ENCODE data around the gene ACLY. TPM values are rescaled to one million over a fixed set of nuclear protein-coding genes. Genes with fewer than 3 reads are reported as not detected.

The ACLY gene
- total and polyA plus RNA-seq, 2 experiments from 2014 or later: 119 to 439 TPM

GRCh38 chr17:41962111-41962510, 43.4 kb upstream of the ACLY start:
- Histone ChIP-seq H3K9me2 (ENCODE audit: insufficient read depth) (no peaks in the 10 kb centered on the region), H3K4me1 (ENCODE audit: insufficient read depth) (peaks cover 29% of the 10 kb centered on the region), H3K27ac (ENCODE audit: low read depth) (no peak overlapping the region), H3K36me3 (ENCODE audit: insufficient read depth) (no peaks in the 10 kb centered on the region), H3K79me2 (replicated peaks; ENCODE audit: insufficient read depth) (no peaks in the 10 kb centered on the region), H4K20me1 (replicated peaks; ENCODE audit: insufficient read depth) (no peaks in the 10 kb centered on the region; the same call in 1 of the 2 replicates), H3K4me2 (no peak overlapping the region), H2AFZ (no peak overlapping the region), H3F3A (replicated peaks; ENCODE audit: low read depth) (peaks cover 8% of the 10 kb centered on the region), H3K4me3 (no peak overlapping the region), H3K27me3 (ENCODE audit: insufficient read depth) (0 out of 2 replicates have a peak, but pooled peaks cover 3% of the 10 kb centered on the region)
- ATAC-seq (no peak), DNase-seq (ENCODE audit: low spot score) (no peak)
- H3K4me3 Mint-ChIP-seq: no peak overlapping the region
- H3K27me3 Mint-ChIP-seq (ENCODE audit: insufficient read depth, low read depth, poor library complexity): peaks cover 10% of the 10 kb centered on the region
- peaks cover 29% of the 10 kb centered on the region for H3K4me1 Mint-ChIP-seq
- TF ChIP-seq EZH2 (IDR thresholded peaks at IDR 0.05; ENCODE audit: low read depth, unreplicated experiment): no peak
- no peak for TF ChIP-seq STAT1 (IDR thresholded peaks at IDR 0.05; ENCODE audit: unreplicated experiment)
- TF ChIP-seq, protein P1, sequence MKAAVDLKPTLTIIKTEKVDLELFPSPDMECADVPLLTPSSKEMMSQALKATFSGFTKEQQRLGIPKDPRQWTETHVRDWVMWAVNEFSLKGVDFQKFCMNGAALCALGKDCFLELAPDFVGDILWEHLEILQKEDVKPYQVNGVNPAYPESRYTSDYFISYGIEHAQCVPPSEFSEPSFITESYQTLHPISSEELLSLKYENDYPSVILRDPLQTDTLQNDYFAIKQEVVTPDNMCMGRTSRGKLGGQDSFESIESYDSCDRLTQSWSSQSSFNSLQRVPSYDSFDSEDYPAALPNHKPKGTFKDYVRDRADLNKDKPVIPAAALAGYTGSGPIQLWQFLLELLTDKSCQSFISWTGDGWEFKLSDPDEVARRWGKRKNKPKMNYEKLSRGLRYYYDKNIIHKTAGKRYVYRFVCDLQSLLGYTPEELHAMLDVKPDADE (IDR thresholded peaks at IDR 0.05): no peak
- TF ChIP-seq NANOG (IDR thresholded peaks at IDR 0.05; ENCODE audit: borderline replicate concordance): no peak
- TF ChIP-seq, protein P2, sequence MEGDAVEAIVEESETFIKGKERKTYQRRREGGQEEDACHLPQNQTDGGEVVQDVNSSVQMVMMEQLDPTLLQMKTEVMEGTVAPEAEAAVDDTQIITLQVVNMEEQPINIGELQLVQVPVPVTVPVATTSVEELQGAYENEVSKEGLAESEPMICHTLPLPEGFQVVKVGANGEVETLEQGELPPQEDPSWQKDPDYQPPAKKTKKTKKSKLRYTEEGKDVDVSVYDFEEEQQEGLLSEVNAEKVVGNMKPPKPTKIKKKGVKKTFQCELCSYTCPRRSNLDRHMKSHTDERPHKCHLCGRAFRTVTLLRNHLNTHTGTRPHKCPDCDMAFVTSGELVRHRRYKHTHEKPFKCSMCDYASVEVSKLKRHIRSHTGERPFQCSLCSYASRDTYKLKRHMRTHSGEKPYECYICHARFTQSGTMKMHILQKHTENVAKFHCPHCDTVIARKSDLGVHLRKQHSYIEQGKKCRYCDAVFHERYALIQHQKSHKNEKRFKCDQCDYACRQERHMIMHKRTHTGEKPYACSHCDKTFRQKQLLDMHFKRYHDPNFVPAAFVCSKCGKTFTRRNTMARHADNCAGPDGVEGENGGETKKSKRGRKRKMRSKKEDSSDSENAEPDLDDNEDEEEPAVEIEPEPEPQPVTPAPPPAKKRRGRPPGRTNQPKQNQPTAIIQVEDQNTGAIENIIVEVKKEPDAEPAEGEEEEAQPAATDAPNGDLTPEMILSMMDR (conservative IDR thresholded peaks at IDR 0.05; ENCODE audit: low read depth in 2 of 2): no peak
- no peak for TF ChIP-seq POLR2AphosphoS5 (IDR thresholded peaks at IDR 0.05; ENCODE audit: low read depth)
- no peak for TF ChIP-seq ZNF331 (CRISPR knock-in tag; IDR thresholded peaks at IDR 0.05; ENCODE audit: low read depth)
- TF ChIP-seq, protein P3, sequence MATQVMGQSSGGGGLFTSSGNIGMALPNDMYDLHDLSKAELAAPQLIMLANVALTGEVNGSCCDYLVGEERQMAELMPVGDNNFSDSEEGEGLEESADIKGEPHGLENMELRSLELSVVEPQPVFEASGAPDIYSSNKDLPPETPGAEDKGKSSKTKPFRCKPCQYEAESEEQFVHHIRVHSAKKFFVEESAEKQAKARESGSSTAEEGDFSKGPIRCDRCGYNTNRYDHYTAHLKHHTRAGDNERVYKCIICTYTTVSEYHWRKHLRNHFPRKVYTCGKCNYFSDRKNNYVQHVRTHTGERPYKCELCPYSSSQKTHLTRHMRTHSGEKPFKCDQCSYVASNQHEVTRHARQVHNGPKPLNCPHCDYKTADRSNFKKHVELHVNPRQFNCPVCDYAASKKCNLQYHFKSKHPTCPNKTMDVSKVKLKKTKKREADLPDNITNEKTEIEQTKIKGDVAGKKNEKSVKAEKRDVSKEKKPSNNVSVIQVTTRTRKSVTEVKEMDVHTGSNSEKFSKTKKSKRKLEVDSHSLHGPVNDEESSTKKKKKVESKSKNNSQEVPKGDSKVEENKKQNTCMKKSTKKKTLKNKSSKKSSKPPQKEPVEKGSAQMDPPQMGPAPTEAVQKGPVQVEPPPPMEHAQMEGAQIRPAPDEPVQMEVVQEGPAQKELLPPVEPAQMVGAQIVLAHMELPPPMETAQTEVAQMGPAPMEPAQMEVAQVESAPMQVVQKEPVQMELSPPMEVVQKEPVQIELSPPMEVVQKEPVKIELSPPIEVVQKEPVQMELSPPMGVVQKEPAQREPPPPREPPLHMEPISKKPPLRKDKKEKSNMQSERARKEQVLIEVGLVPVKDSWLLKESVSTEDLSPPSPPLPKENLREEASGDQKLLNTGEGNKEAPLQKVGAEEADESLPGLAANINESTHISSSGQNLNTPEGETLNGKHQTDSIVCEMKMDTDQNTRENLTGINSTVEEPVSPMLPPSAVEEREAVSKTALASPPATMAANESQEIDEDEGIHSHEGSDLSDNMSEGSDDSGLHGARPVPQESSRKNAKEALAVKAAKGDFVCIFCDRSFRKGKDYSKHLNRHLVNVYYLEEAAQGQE (IDR thresholded peaks at IDR 0.05; ENCODE audit: unreplicated experiment): no peak
- H3K27ac Mint-ChIP-seq: no peak overlapping the region
- H3K9me3 Mint-ChIP-seq: no peaks in the 10 kb centered on the region; the same call in 2 of the 3 replicates
- peaks cover 3% of the 10 kb centered on the region; the same call in 2 of the 3 replicates for H3K36me3 Mint-ChIP-seq (ENCODE audit: low read depth)

All from GM23338 (cell line).